Testis (tissue), 2 donors: Measurements from ENCODE around the gene USF2.

ENCODE experiments used
- POLR2A ChIP-seq: fragments of 450-650 bp; IDR thresholded peaks from one replicate; pipeline ENCODE4 v1.6.1; 2017; ENCODE audit warnings: antibody characterized with exemption, mild to moderate bottlenecking, moderate library complexity
- TF ChIP-seq, protein P1 (sequence below), 3 experiments: fragments of 450-650 bp in 2 of 3; fragments of 200-600 bp in 1 of 3; sonication (generic) in 1 of 3; IDR thresholded peaks; one replicate each; pipeline ENCODE4 v1.5.1; 2016 to 2019; ENCODE audit warnings: antibody characterized with exemption in 3 of 3, mild to moderate bottlenecking in 2 of 3, moderate library complexity in 1 of 3

DNA sequence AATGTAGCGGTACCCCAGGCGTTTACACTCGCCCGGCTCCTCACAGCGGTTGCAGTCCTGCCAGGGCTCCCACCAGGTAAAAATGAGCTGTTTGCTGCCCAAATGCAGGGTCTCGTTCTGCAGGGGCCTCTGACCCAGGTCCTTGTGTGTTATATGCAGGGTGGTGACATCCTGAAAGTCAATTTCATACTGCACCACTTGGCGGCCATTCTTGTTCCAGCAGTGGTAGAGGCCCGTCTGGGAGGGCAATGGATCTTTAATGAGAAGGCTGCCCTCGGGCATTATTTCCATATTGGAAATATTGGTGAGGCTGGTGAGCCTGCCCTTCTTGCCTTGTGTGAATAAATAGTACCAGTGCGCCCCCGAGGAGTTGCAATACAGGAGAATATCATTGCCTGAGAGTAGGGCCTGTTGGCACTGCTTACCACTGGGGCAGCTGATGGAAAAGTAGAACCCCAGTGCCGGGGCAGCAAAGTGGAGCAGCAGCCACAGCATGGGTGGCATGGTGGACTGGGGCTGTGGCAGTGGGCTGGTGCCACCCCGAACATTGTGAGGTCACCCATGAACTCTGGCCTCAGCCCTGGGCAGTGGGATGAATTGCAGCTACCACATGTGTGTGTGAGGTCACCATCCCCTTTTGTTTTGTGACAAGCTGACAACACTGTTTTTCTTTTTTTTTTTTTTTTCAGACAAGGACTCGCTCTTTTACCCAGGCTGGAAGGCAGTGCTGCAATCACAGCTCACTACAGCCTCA is 40.4 kb upstream of the USF2 start, which contains the start of gene FAM187B:
- TF ChIP-seq, protein P1, sequence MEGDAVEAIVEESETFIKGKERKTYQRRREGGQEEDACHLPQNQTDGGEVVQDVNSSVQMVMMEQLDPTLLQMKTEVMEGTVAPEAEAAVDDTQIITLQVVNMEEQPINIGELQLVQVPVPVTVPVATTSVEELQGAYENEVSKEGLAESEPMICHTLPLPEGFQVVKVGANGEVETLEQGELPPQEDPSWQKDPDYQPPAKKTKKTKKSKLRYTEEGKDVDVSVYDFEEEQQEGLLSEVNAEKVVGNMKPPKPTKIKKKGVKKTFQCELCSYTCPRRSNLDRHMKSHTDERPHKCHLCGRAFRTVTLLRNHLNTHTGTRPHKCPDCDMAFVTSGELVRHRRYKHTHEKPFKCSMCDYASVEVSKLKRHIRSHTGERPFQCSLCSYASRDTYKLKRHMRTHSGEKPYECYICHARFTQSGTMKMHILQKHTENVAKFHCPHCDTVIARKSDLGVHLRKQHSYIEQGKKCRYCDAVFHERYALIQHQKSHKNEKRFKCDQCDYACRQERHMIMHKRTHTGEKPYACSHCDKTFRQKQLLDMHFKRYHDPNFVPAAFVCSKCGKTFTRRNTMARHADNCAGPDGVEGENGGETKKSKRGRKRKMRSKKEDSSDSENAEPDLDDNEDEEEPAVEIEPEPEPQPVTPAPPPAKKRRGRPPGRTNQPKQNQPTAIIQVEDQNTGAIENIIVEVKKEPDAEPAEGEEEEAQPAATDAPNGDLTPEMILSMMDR (IDR thresholded peaks at IDR 0.05) = no peak
- TF ChIP-seq POLR2A = no peak
